B cell (primary cell): ENCODE data around the gene INTU. TPM values are rescaled to one million over a fixed set of nuclear protein-coding genes. Genes with fewer than 3 reads are reported as not detected.

Experiments used
- ATAC-seq: fragments of 200-7000 bp; cut with Tn5 transposase; one replicate; pipeline ENCODE4 v1.10.0; 2021; ENCODE audit warnings: low read depth, mild to moderate bottlenecking, moderate number of reproducible peaks, moderate library complexity
- CTCF ChIA-PET: fragments of 350-600 bp; sonication (Branson Sonifier 250); formaldehyde crosslinking; loops from one replicate; lab custom pipeline; 2021; ENCODE audit warnings: antibody characterized with exemption, inconsistent platforms; lab: Charles Lee
- POLR2A ChIA-PET: fragments of 350-600 bp; sonication (Branson Sonifier 250); formaldehyde crosslinking; loops from one replicate; lab custom pipeline; 2021; ENCODE audit warnings: antibody characterized with exemption; lab: Charles Lee
- DNase-seq: peaks from one replicate; pipeline ENCODE4 v3.0.0; 2013
- H2AFZ ChIP-seq: 2 replicates; pipeline ENCODE4 v1.6.1; 2012; ENCODE audit warnings: mild to moderate bottlenecking, low read depth, low read length; ENCODE audit not compliant: insufficient read depth, poor library complexity, severe bottlenecking
- H3K27ac ChIP-seq, 2 donors: 1 replicate in 1 of 2; 2 replicates in 1 of 2; pipeline ENCODE4 v1.5.1; 2012 to 2013; ENCODE audit warnings: low read length in 2 of 2, mild to moderate bottlenecking in 2 of 2, moderate library complexity in 1 of 2
- H3K27me3 ChIP-seq, 4 experiments: fragments of 200-600 bp in 1 of 4; sonication (generic) in 1 of 4; replicated peaks in 1 of 4; 1 replicate in 2 of 4; 2 replicates in 2 of 4; pipeline versions ENCODE4 v1.6.1 to v1.7.0; 2013 to 2016; ENCODE audit warnings: low read length in 3 of 4, mild to moderate bottlenecking in 2 of 4, mixed read lengths in 1 of 4, moderate library complexity in 1 of 4; ENCODE audit not compliant: insufficient read depth in 4 of 4, control insufficient read depth in 3 of 4; ENCODE audit errors: control extremely low read depth in 1 of 4
- H3K36me3 ChIP-seq, 2 experiments: replicated peaks in 1 of 2; 1 replicate in 1 of 2; 2 replicates in 1 of 2; pipeline versions ENCODE4 v1.6.1 to v1.7.1; 2013; ENCODE audit warnings: low read length in 1 of 2; ENCODE audit not compliant: insufficient read depth in 2 of 2, control insufficient read depth in 1 of 2; ENCODE audit errors: control extremely low read depth in 1 of 2, extremely low read depth in 1 of 2
- H3K4me1 ChIP-seq, 2 donors: fragments of 200-600 bp in 1 of 2; sonication (generic) in 1 of 2; 1 replicate in 1 of 2; 2 replicates in 1 of 2; pipeline versions ENCODE4 v1.5.1 to v1.6.1; 2013 to 2017; ENCODE audit warnings: low read length in 2 of 2; ENCODE audit not compliant: control insufficient read depth in 2 of 2, insufficient read depth in 2 of 2
- H3K4me2 ChIP-seq: replicated peaks from 2 replicates; pipeline ENCODE3; 2012; ENCODE audit warnings: mild to moderate bottlenecking, low read depth, low read length; ENCODE audit not compliant: poor library complexity, severe bottlenecking
- H3K4me3 ChIP-seq, 5 experiments: fragments of 200-600 bp in 1 of 5; sonication (generic) in 1 of 5; 1 replicate in 3 of 5; 2 replicates in 2 of 5; pipeline versions ENCODE4 v1.5.1 to v1.7.0; 2011 to 2016; ENCODE audit warnings: low read length in 4 of 5, mild to moderate bottlenecking in 4 of 5, low read depth in 2 of 5, control low read depth in 1 of 5, moderate library complexity in 1 of 5; ENCODE audit not compliant: insufficient read depth in 1 of 5; ENCODE audit errors: control extremely low read depth in 1 of 5, extremely low read depth in 1 of 5
- H3K79me2 ChIP-seq: fragments of 200-600 bp; sonication (generic); one replicate; pipeline ENCODE4 v1.6.0; 2016; ENCODE audit warnings: low read length; ENCODE audit not compliant: control insufficient read depth, insufficient read depth
- H3K9ac ChIP-seq: fragments of 200-600 bp; sonication (generic); 2 replicates; pipeline ENCODE4 v1.6.1; 2017; ENCODE audit warnings: mild to moderate bottlenecking, low read length, moderate library complexity
- H3K9me3 ChIP-seq, 3 donors: one replicate each; pipeline versions ENCODE4 v1.6.1 to v1.7.1; 2013; ENCODE audit warnings: low read length in 2 of 3; ENCODE audit not compliant: control insufficient read depth in 2 of 3, insufficient read depth in 1 of 3; ENCODE audit errors: control extremely low read depth in 1 of 3
- H4K20me1 ChIP-seq: 2 replicates; pipeline ENCODE4 v1.6.0; 2012; ENCODE audit warnings: mild to moderate bottlenecking, low read length; ENCODE audit not compliant: insufficient read depth, control insufficient read depth, poor library complexity, severe bottlenecking
- H3K27ac Mint-ChIP-seq: one replicate; pipeline ENCODE4 v1.8.0; 2021; ENCODE audit warnings: mixed read lengths
- H3K27me3 Mint-ChIP-seq: one replicate; pipeline ENCODE4 v1.8.0; 2021; ENCODE audit warnings: mixed read lengths
- H3K4me1 Mint-ChIP-seq: one replicate; pipeline ENCODE4 v1.8.0; 2021; ENCODE audit warnings: mixed read lengths
- H3K4me3 Mint-ChIP-seq: one replicate; pipeline ENCODE4 v1.8.0; 2021; ENCODE audit warnings: mixed read lengths
- H3K9me3 Mint-ChIP-seq: one replicate; pipeline ENCODE4 v1.8.0; 2022; ENCODE audit warnings: mixed read lengths; ENCODE audit not compliant: insufficient read depth
- CTCF ChIP-seq: fragments of 200-600 bp; IDR thresholded peaks from one replicate; pipeline ENCODE4 v1.8.0; 2022; ENCODE audit warnings: antibody characterized with exemption, mild to moderate bottlenecking
- EZH2 ChIP-seq: IDR thresholded peaks from 2 replicates; pipeline ENCODE4 v1.6.1; 2012; ENCODE audit warnings: borderline replicate concordance, low read depth, mild to moderate bottlenecking, moderate library complexity, low read length; ENCODE audit not compliant: insufficient read depth, poor library complexity, severe bottlenecking
- WGBS: methylation state at CpG from one replicate; pipeline ENCODE4 v1.1.5; 2013; ENCODE audit warnings: missing lambda C conversion rate; ENCODE audit not compliant: insufficient coverage; 5-methylcytosine and 5-hydroxymethylcytosine counted together
- intact Hi-C: fragments of 100-400 bp; cut with micrococcal nuclease; formaldehyde crosslinking; loops from one replicate; pipeline ENCODE4 v1.10.0; 2022
- polyA plus RNA-seq: library from polyadenylated mRNA; depleted of rRNA; stranded (reverse); fragments of >200 nt; gene quantifications from 2 replicates; pipeline ENCODE4 v1.2.3, GENCODE V29; 2012
- total RNA-seq, 2 donors: library from RNA; stranded (reverse); fragments of 120-200 nt in 1 of 2; gene quantifications; 1 replicate in 1 of 2; 2 replicates in 1 of 2; pipeline versions ENCODE4 v1.2.3 to v1.2.4, GENCODE V29; 2013 to 2022

INTU gene
- total and polyA plus RNA-seq, 2 donors (not counting 1 experiment from before 2014, with no cell fraction given), result not detected

GRCh38 chr4:127629371-127629770, 3.4 kb upstream of the INTU start:
- no peak overlapping the region for H2AFZ ChIP-seq
- intact Hi-C loops, result no loop called here
- ATAC-seq (no peak), DNase-seq (no peak)
- no peaks in the 10 kb centered on the region for H4K20me1 ChIP-seq
- H3K27ac ChIP-seq, result no peak overlapping the region
- H3K4me3 Mint-ChIP-seq, result no peak overlapping the region
- H3K36me3 ChIP-seq, result no peaks in the 10 kb centered on the region
- H3K27ac Mint-ChIP-seq, result no peak overlapping the region
- no peaks in the 10 kb centered on the region for H3K9me3 Mint-ChIP-seq
- H3K4me1 Mint-ChIP-seq, result peaks cover 12% of the 10 kb centered on the region
- H3K4me1 ChIP-seq, result peaks cover 0 to 12% of the 10 kb centered on the region in 2 donors
- peaks cover 0 to 23% (median 12%) of the 10 kb centered on the region in 4 experiments for H3K27me3 ChIP-seq
- no peaks in the 10 kb centered on the region for H3K9me3 ChIP-seq
- H3K9ac ChIP-seq, result no peak overlapping the region
- ChIA-PET CTCF (no interaction called here), POLR2A (no interaction called here)
- H3K79me2 ChIP-seq, result no peaks in the 10 kb centered on the region
- WGBS, result 13% methylated on average over 3 of the region's 3 CpGs
- peaks cover 53% of the 10 kb centered on the region for H3K27me3 Mint-ChIP-seq
- no peak overlapping the region for H3K4me2 ChIP-seq
- H3K4me3 ChIP-seq, result no peak overlapping the region
- no peak for TF ChIP-seq EZH2
- TF ChIP-seq CTCF, result no peak

- Mint-ChIP-seq H3K27ac (no peak overlapping the region), H3K4me1 (peaks cover 12% of the 10 kb centered on the region), H3K4me3 (no peak overlapping the region), H3K27me3 (peaks cover 51% of the 10 kb centered on the region), H3K9me3 (no peaks in the 10 kb centered on the region)
- Histone ChIP-seq H4K20me1 (no peaks in the 10 kb centered on the region), H3K27ac (no peak overlapping the region), H3K4me1 (peaks cover 0 to 12% of the 10 kb centered on the region in 2 donors), H2AFZ (no peak overlapping the region), H3K9ac (no peak overlapping the region), H3K9me3 (no peaks in the 10 kb centered on the region), H3K36me3 (no peaks in the 10 kb centered on the region), H3K79me2 (no peaks in the 10 kb centered on the region), H3K4me3 (no peak overlapping the region), H3K27me3 (peaks cover 0 to 20% (median 11%) of the 10 kb centered on the region in 4 experiments), H3K4me2 (no peak overlapping the region)
- no peak for ATAC-seq
- 88% methylated on average over 2 of the region's 5 CpGs for WGBS
- ChIA-PET CTCF (no interaction called here), POLR2A (no interaction called here)
- no peak for TF ChIP-seq EZH2
- no peak for TF ChIP-seq CTCF
- intact Hi-C loops, result no loop called here
- no peak for DNase-seq
These were observed 2.6 kb upstream of the INTU start for GRCh38 chr4:127630152-127630551.
